Endothelial cell of umbilical vein (primary cell): ENCODE measurements around the gene TLN1. TPM values are rescaled to one million over a fixed set of nuclear protein-coding genes. Genes with fewer than 3 reads are reported as not detected.

Source experiments
- BruUV-seq: library from RNA; stranded (reverse); fragments of 400-500 nt; replicated peaks from 2 replicates; lab custom pipeline; 2021; lab: Mats Ljungman, UMichigan
- CTCF ChIA-PET: fragments of 300-600, 350-600 bp; sonication (Branson Sonifier 250); formaldehyde crosslinking; loops from one replicate; lab custom pipeline; 2021; ENCODE audit warnings: antibody characterized with exemption, inconsistent platforms; lab: Charles Lee
- POLR2A ChIA-PET: fragments of 300-600, 350-600 bp; sonication (Branson Sonifier 250); formaldehyde crosslinking; loops from one replicate; lab custom pipeline; 2021; ENCODE audit warnings: antibody characterized with exemption, inconsistent platforms; lab: Charles Lee
- DNase-seq: peaks from one replicate; pipeline ENCODE4 v3.0.0-alpha.2; 2011; ENCODE audit warnings: low read depth, low spot score
- FAIRE-seq: peaks from 2 replicates; lab custom pipeline; 2011; peaks lifted over from hg19 to GRCh38; lab: Jason Lieb, UNC
- H2AFZ ChIP-seq: 2 replicates; pipeline ENCODE4 v1.6.0; 2012; ENCODE audit warnings: low read depth, low read length, control low read depth, inconsistent platforms
- H3K27ac ChIP-seq: 2 replicates; pipeline ENCODE4 v1.5.1; 2011; ENCODE audit warnings: low read depth, mild to moderate bottlenecking, control low read depth, low read length, moderate library complexity; ENCODE audit not compliant: insufficient read depth
- H3K27me3 ChIP-seq, 2 experiments: 2 replicates each; pipeline versions ENCODE4 v1.6.0 to v1.6.1; 2011; ENCODE audit warnings: low read length in 2 of 2, mixed read lengths in 1 of 2; ENCODE audit not compliant: control insufficient read depth in 2 of 2, insufficient read depth in 2 of 2
- H3K36me3 ChIP-seq, 2 experiments: 2 replicates in 1 of 2; 3 replicates in 1 of 2; pipeline ENCODE4 v1.5.1; 2011; ENCODE audit warnings: low read length in 2 of 2, mild to moderate bottlenecking in 1 of 2, moderate library complexity in 1 of 2; ENCODE audit not compliant: control insufficient read depth in 2 of 2, insufficient read depth in 2 of 2; ENCODE audit errors: extremely low read depth in 1 of 2
- H3K4me1 ChIP-seq: 3 replicates; pipeline ENCODE4 v1.5.1; 2011; ENCODE audit warnings: mild to moderate bottlenecking, low read length; ENCODE audit not compliant: control insufficient read depth, insufficient read depth; ENCODE audit errors: extremely low read depth
- H3K4me2 ChIP-seq: 2 replicates; pipeline ENCODE4 v1.6.1; 2011; ENCODE audit warnings: low read length, control low read depth, mixed read lengths; ENCODE audit not compliant: insufficient read depth
- H3K4me3 ChIP-seq, 3 experiments: fragments of 200-600 bp in 1 of 3; sonication (generic), shearing (Covaris generic) in 1 of 3; replicated peaks in 1 of 3; 2 replicates each; pipeline ENCODE4 v1.5.1; 2011 to 2016; ENCODE audit warnings: control low read depth in 3 of 3, low read length in 3 of 3, mild to moderate bottlenecking in 2 of 3, inconsistent platforms in 1 of 3, low read depth in 1 of 3, moderate library complexity in 1 of 3; ENCODE audit not compliant: insufficient read depth in 1 of 3
- H3K79me2 ChIP-seq: 2 replicates; pipeline ENCODE4 v1.6.0; 2012; ENCODE audit warnings: low read length, inconsistent platforms; ENCODE audit not compliant: control insufficient read depth, insufficient read depth
- H3K9ac ChIP-seq: replicated peaks from 2 replicates; pipeline ENCODE3; 2011; ENCODE audit warnings: low read length, control low read depth; ENCODE audit not compliant: insufficient read depth; ENCODE audit errors: extremely low read depth
- H3K9me1 ChIP-seq: replicated peaks from 3 replicates; pipeline ENCODE4 v1.6.0; 2011; ENCODE audit warnings: mild to moderate bottlenecking, low read length; ENCODE audit not compliant: control insufficient read depth, insufficient read depth; ENCODE audit errors: extremely low read depth
- H3K9me3 ChIP-seq: replicated peaks from 2 replicates; pipeline ENCODE4 v1.5.1; 2012; ENCODE audit warnings: low read length, inconsistent platforms; ENCODE audit not compliant: control insufficient read depth, insufficient read depth
- H4K20me1 ChIP-seq: replicated peaks from 2 replicates; pipeline ENCODE3; 2011; ENCODE audit warnings: mild to moderate bottlenecking, low read length; ENCODE audit not compliant: control insufficient read depth, insufficient read depth; ENCODE audit errors: extremely low read depth
- EZH2 ChIP-seq: IDR thresholded peaks from 2 replicates; pipeline ENCODE4 v1.6.1; 2012; ENCODE audit warnings: borderline replicate concordance, low read depth, mild to moderate bottlenecking, moderate library complexity, low read length, inconsistent platforms; ENCODE audit not compliant: severe bottlenecking
- FOS ChIP-seq: IDR thresholded peaks from 2 replicates; pipeline ENCODE4 v1.6.1; 2011; ENCODE audit warnings: mild to moderate bottlenecking, low read length, moderate library complexity, borderline replicate concordance; ENCODE audit not compliant: insufficient read depth
- GATA2 ChIP-seq: IDR thresholded peaks from 2 replicates; pipeline ENCODE4 v1.7.0; 2011; ENCODE audit warnings: low read depth, mild to moderate bottlenecking, moderate library complexity, mixed read lengths, low read length; ENCODE audit not compliant: insufficient read length, insufficient read depth
- JUN ChIP-seq: IDR thresholded peaks from 2 replicates; pipeline ENCODE4 v1.6.1; 2011; ENCODE audit warnings: borderline replicate concordance, low read depth; ENCODE audit not compliant: insufficient read length, insufficient read depth
- MYC ChIP-seq: IDR thresholded peaks from one replicate; pipeline ENCODE4 v1.6.1; 2011; ENCODE audit warnings: mild to moderate bottlenecking, low read depth, low read length
- POLR2A ChIP-seq: IDR thresholded peaks from 2 replicates; pipeline ENCODE4 v1.6.1; 2012; ENCODE audit warnings: low read depth, mild to moderate bottlenecking, control low read depth, low read length
- POLR2AphosphoS5 ChIP-seq: IDR thresholded peaks from 2 replicates; pipeline ENCODE4 v1.6.1; 2012; ENCODE audit warnings: low read depth, mild to moderate bottlenecking, control low read depth, low read length, moderate library complexity; ENCODE audit not compliant: insufficient read depth
- dilution Hi-C: fragments of 300-500 bp; cut with MboI; formaldehyde crosslinking; loops from one replicate; pipeline ENCODE4 v1.15.0; 2019; ENCODE audit warnings: low sequenced_read_pairs; ENCODE audit not compliant: extremely low pct_ligation_motif_present
- intact Hi-C: fragments of 100-400 bp; cut with micrococcal nuclease; formaldehyde crosslinking; loops from one replicate; pipeline ENCODE4 v1.10.0; 2022
- polyA plus RNA-seq, 4 experiments: library from polyadenylated mRNA; depleted of rRNA in 3 of 4; stranded (reverse) in 3 of 4; unstranded in 1 of 4; fragments of >200 nt; gene quantifications; 2 replicates each; pipeline versions ENCODE4 v1.2.1 to v1.2.3, GENCODE V29; 2011 to 2012; ENCODE audit warnings: missing spikeins in 1 of 4
- total RNA-seq: library from RNA; stranded (reverse); gene quantifications from 2 replicates; pipeline ENCODE4 v1.2.3, GENCODE V29; 2021
- TF ChIP-seq, protein P1 (sequence below): IDR thresholded peaks from 2 replicates; pipeline ENCODE4 v1.6.1; 2011; ENCODE audit not compliant: insufficient read depth, insufficient read length
- TF ChIP-seq, protein P2 (sequence below), 2 donors: IDR thresholded peaks; 1 replicate in 1 of 2; 2 replicates in 1 of 2; pipeline ENCODE4 v1.5.1; 2011; ENCODE audit warnings: low read length in 2 of 2, mild to moderate bottlenecking in 2 of 2, moderate library complexity in 2 of 2, control low read depth in 1 of 2, inconsistent platforms in 1 of 2, low read depth in 1 of 2; ENCODE audit not compliant: insufficient read depth in 1 of 2; ENCODE audit errors: extremely low read depth in 1 of 2

Gene TLN1
- total and polyA plus RNA-seq, 2 donors (not counting 3 experiments of a cell fraction or from before 2014, with no cell fraction given): 120 to 450 TPM

GRCh38 chr9:35750256-35750531, 18.2 kb upstream of the TLN1 start:
- dilution Hi-C loops: no loop called here
- Histone ChIP-seq H2AFZ (no peak overlapping the region), H3K4me1 (peaks cover 72% of the 10 kb centered on the region), H3K4me2 (peak overlapping the region; percentile 62), H3K4me3 (no peak overlapping the region), H3K27me3 (no peaks in the 10 kb centered on the region), H3K9me1 (no peaks in the 10 kb centered on the region), H3K9ac (peak overlapping the region; percentile 99), H3K9me3 (no peaks in the 10 kb centered on the region), H3K36me3 (peaks cover 0 to 2% of the 10 kb centered on the region in 2 experiments), H3K27ac (peak overlapping the region; percentile 84), H3K79me2 (peaks cover 43% of the 10 kb centered on the region), H4K20me1 (no peaks in the 10 kb centered on the region)
- DNase-seq (no peak), FAIRE-seq (no peak)
- no TSS peak for BruUV-seq
- CTCF ChIA-PET: interaction anchor here (0.7 to 7.2 kb wide), 7 partner anchors 14 to 92 kb away, joined by 3 to 86 read pairs (median 20); partner anchors contain the start of genes CCDC107, CREB3, RMRP and TLN1
- intact Hi-C loops: no loop called here
- TF ChIP-seq EZH2 (no peak), FOS (no peak), MYC (no peak), POLR2AphosphoS5 (no peak), JUN (no peak), GATA2 (no peak), POLR2A (no peak)
- TF ChIP-seq, protein P1, sequence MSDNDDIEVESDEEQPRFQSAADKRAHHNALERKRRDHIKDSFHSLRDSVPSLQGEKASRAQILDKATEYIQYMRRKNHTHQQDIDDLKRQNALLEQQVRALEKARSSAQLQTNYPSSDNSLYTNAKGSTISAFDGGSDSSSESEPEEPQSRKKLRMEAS: no peak
- TF ChIP-seq, protein P2, sequence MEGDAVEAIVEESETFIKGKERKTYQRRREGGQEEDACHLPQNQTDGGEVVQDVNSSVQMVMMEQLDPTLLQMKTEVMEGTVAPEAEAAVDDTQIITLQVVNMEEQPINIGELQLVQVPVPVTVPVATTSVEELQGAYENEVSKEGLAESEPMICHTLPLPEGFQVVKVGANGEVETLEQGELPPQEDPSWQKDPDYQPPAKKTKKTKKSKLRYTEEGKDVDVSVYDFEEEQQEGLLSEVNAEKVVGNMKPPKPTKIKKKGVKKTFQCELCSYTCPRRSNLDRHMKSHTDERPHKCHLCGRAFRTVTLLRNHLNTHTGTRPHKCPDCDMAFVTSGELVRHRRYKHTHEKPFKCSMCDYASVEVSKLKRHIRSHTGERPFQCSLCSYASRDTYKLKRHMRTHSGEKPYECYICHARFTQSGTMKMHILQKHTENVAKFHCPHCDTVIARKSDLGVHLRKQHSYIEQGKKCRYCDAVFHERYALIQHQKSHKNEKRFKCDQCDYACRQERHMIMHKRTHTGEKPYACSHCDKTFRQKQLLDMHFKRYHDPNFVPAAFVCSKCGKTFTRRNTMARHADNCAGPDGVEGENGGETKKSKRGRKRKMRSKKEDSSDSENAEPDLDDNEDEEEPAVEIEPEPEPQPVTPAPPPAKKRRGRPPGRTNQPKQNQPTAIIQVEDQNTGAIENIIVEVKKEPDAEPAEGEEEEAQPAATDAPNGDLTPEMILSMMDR (IDR thresholded peaks at IDR 0.05; ENCODE audit: extremely low read depth in 1 of 2, insufficient read depth in 1 of 2, low read depth in 1 of 2, low read length in 2 of 2): no peak
- POLR2A ChIA-PET: no interaction called here
